Activated gamma-delta T cell (primary cell): ENCODE results near the gene ZFP36.
A peak's percentile ranks its signal among the peaks of the same experiment; 100 is the strongest.

ENCODE experiments used
- DNase-seq: peaks from one replicate; lab custom pipeline; 2025; lab: John Stamatoyannopoulos, UW

ZFP36 gene

GRCh38 chr19:39405958-39406655, 540 bp upstream of the ZFP36 start:
- DNase-seq: peak; percentile 76

- no peak for DNase-seq
Observed at GRCh38 chr19:39407410-39407659, 688 bp downstream of the ZFP36 start.

GRCh38 chr19:39407660-39408391, 1.2 kb downstream of the ZFP36 start:
- DNase-seq: peak; percentile 45

- DNase-seq: no peak
Observed at GRCh38 chr19:39408392-39409207, 2.0 kb downstream of the ZFP36 start.

GRCh38 chr19:39409208-39410016, 2.8 kb downstream of the ZFP36 start:
- peak; percentile 84 for DNase-seq

GRCh38 chr19:39410017-39410830, 3.6 kb downstream of the ZFP36 start:
- DNase-seq: peak; percentile 78

- no peak for DNase-seq
Observed at GRCh38 chr19:39410831-39411080, 4.1 kb downstream of the ZFP36 start.

- DNase-seq: no peak
Observed at GRCh38 chr19:39411081-39411831, 4.6 kb downstream of the ZFP36 start.

- DNase-seq: no peak
Observed at GRCh38 chr19:39411832-39412099, 5.1 kb downstream of the ZFP36 start.

GRCh38 chr19:39412100-39412866, 5.6 kb downstream of the ZFP36 start, which contains the start of gene PLEKHG2:
Gene PLEKHG2, plus strand, starts transcription at chr19:39412669. Its CDS starts 1,418 bp downstream, at chr19:39414087.
- peak; percentile 85 for DNase-seq

- DNase-seq: no peak
Observed at GRCh38 chr19:39412867-39413271, 6.2 kb downstream of the ZFP36 start.

- DNase-seq: peak; percentile 35
Observed at GRCh38 chr19:39413272-39413910, 6.7 kb downstream of the ZFP36 start.

GRCh38 chr19:39413911-39414608, 7.4 kb downstream of the ZFP36 start:
- DNase-seq: no peak

GRCh38 chr19:39415111-39416046, 8.7 kb downstream of the ZFP36 start:
- no peak for DNase-seq

GRCh38 chr19:39416152-39417120, 9.8 kb downstream of the ZFP36 start:
- no peak for DNase-seq

GRCh38 chr19:39417463-39418181, 11.0 kb downstream of the ZFP36 start:
- DNase-seq: no peak
